ENCODE measurements around the gene UBN2. TPM values are rescaled to one million over a fixed set of nuclear protein-coding genes. Genes with fewer than 3 reads are reported as not detected.

The UBN2 gene
- polyA plus RNA-seq, 1 donor (not counting 4 experiments of a cell fraction or from before 2014, with no cell fraction given) = 3.0 TPM

DNA sequence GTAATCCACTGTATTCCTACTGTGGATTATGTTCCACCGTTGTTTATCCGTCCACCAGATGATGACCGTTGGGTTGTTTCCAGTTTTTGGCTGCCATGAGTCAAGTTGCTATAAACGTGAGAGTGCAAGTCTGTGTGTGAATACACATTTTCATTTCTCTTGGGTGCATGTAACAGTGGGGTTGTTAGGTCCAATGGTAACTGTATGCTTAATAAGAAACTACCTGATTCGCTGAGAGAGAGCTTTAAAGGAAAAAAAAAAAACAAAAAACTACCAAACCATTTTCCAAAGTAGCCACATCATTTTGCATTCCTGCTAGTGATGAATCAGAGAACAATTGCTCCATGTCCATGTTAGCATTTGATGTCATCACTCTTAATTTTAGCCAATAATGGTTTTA lies 15.9 kb downstream of the UBN2 start:
- H3K36me3 ChIP-seq (ENCODE audit: control insufficient read depth in 2 of 2, extremely low read depth in 1 of 2, insufficient read depth in 2 of 2, low read length in 2 of 2) = peaks cover 3 to 6% of the 10 kb centered on the region in 2 experiments
- no peak for TF ChIP-seq CTCF (optimal IDR thresholded peaks at IDR 0.05 in 1 of 3, IDR thresholded peaks at IDR 0.05 in 1 of 3, conservative IDR thresholded peaks at IDR 0.05 in 1 of 3; ENCODE audit: extremely low read depth in 1 of 3, insufficient read depth in 2 of 3, low read length in 3 of 3)
- no peak for TF ChIP-seq EZH2 (IDR thresholded peaks at IDR 0.05; ENCODE audit: low read length)
- H2AFZ ChIP-seq (ENCODE audit: control insufficient read depth, low read length) = no peak overlapping the region
- H3K79me2 ChIP-seq (ENCODE audit: control insufficient read depth, insufficient read depth, low read length) = no peaks in the 10 kb centered on the region
- no peaks in the 10 kb centered on the region for H3K9me1 ChIP-seq (ENCODE audit: control insufficient read depth, extremely low read depth, insufficient read depth, low read length)
- H3K9ac ChIP-seq (ENCODE audit: control insufficient read depth, extremely low read depth, insufficient read depth, low read length) = no peak overlapping the region
- no peak for FAIRE-seq
- H3K4me3 ChIP-seq (ENCODE audit: control insufficient read depth in 2 of 3, extremely low read depth in 1 of 3, insufficient read depth in 2 of 3, low read depth in 1 of 3, low read length in 3 of 3) = no peak overlapping the region
- no peaks in the 10 kb centered on the region for H3K9me3 ChIP-seq (ENCODE audit: control insufficient read depth, low read depth, low read length)
- H3K27ac ChIP-seq (ENCODE audit: control insufficient read depth, insufficient read depth, low read length) = no peak overlapping the region
- H3K4me1 ChIP-seq (ENCODE audit: control insufficient read depth, extremely low read depth, insufficient read depth, low read length) = peaks cover 10% of the 10 kb centered on the region
- dilution Hi-C loops (cut with MboI; ENCODE audit: extremely low pct_ligation_motif_present, low sequenced_read_pairs) = no loop called here
- no peaks in the 10 kb centered on the region for H4K20me1 ChIP-seq (ENCODE audit: control insufficient read depth, extremely low read depth, insufficient read depth, low read length)
- no peaks in the 10 kb centered on the region for H3K27me3 ChIP-seq (ENCODE audit: control insufficient read depth, extremely low read depth, insufficient read depth, low read length)
- no peak overlapping the region for H3K4me2 ChIP-seq (ENCODE audit: control insufficient read depth, extremely low read depth, insufficient read depth, low read depth, low read length)
- no peak for DNase-seq (ENCODE audit: low read depth, low spot score)

DNA sequence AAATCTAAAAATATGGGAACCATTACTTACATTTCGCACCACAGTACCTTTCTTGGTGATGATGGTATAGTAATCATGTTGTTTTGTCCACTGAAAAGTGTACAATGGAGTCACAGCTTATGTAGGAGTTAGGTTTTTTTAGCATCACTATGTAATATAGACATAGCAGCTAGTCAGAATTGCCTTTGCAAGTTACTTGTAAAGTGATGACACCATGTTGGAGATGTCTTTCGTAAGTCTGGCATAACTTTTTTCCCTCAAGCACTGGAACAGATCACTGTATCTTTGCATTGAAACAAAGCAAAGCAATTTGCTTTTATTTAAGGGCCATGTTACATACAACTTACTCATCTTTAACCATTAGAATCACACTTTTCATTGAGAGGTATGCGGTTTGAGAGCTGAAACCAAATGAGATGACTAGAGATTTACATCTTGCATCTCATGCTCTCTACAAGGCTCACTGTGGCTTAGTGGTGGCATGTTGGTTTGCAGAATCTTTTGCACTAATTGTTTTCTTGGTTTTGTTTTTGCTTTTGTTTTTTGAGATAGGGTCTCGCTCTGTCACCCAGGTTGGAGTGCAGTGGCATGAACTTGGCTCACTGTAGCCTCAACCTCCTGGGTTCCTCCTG lies 18.3 kb downstream of the UBN2 start:
- H3K27me3 ChIP-seq (ENCODE audit: control insufficient read depth, extremely low read depth, insufficient read depth, low read length) = no peaks in the 10 kb centered on the region
- no peak overlapping the region for H3K27ac ChIP-seq (ENCODE audit: control insufficient read depth, insufficient read depth, low read length)
- no peaks in the 10 kb centered on the region for H3K9me3 ChIP-seq (ENCODE audit: control insufficient read depth, low read depth, low read length)
- no peaks in the 10 kb centered on the region for H3K9me1 ChIP-seq (ENCODE audit: control insufficient read depth, extremely low read depth, insufficient read depth, low read length)
- DNase-seq (ENCODE audit: low read depth, low spot score) = no peak
- no peaks in the 10 kb centered on the region for H3K4me1 ChIP-seq (ENCODE audit: control insufficient read depth, extremely low read depth, insufficient read depth, low read length)
- no peaks in the 10 kb centered on the region for H4K20me1 ChIP-seq (ENCODE audit: control insufficient read depth, extremely low read depth, insufficient read depth, low read length)
- no peak for FAIRE-seq
- H3K36me3 ChIP-seq (ENCODE audit: control insufficient read depth in 2 of 2, extremely low read depth in 1 of 2, insufficient read depth in 2 of 2, low read length in 2 of 2) = peaks cover 3 to 6% of the 10 kb centered on the region in 2 experiments
- no peak for TF ChIP-seq CTCF (optimal IDR thresholded peaks at IDR 0.05 in 1 of 3, IDR thresholded peaks at IDR 0.05 in 1 of 3, conservative IDR thresholded peaks at IDR 0.05 in 1 of 3; ENCODE audit: extremely low read depth in 1 of 3, insufficient read depth in 2 of 3, low read length in 3 of 3)
- no peak for TF ChIP-seq EZH2 (IDR thresholded peaks at IDR 0.05; ENCODE audit: low read length)
- dilution Hi-C loops (cut with MboI; ENCODE audit: extremely low pct_ligation_motif_present, low sequenced_read_pairs) = no loop called here
- no peak overlapping the region for H2AFZ ChIP-seq (ENCODE audit: control insufficient read depth, low read length)
- H3K4me3 ChIP-seq (ENCODE audit: control insufficient read depth in 2 of 3, extremely low read depth in 1 of 3, insufficient read depth in 2 of 3, low read depth in 1 of 3, low read length in 3 of 3) = no peak overlapping the region
- no peak overlapping the region for H3K9ac ChIP-seq (ENCODE audit: control insufficient read depth, extremely low read depth, insufficient read depth, low read length)
- H3K4me2 ChIP-seq (ENCODE audit: control insufficient read depth, extremely low read depth, insufficient read depth, low read depth, low read length) = no peak overlapping the region
- no peaks in the 10 kb centered on the region for H3K79me2 ChIP-seq (ENCODE audit: control insufficient read depth, insufficient read depth, low read length)

Measured in keratinocyte (primary cell).